Activated CD4-positive, alpha-beta T cell treated with anti-CD3 and anti-CD28 coated beads, Interleukin-10, Interleukin-2, amounts not matched to agents 100 ng/mL and 50 ng/mL, durations not matched to agents 16 hours and 8 hours (primary cell): Measurements from ENCODE around the gene TPP2.

Experiments used
- DNase-seq: peaks from one replicate; pipeline ENCODE4 v3.0.0-alpha.2; 2020

The TPP2 gene

DNA sequence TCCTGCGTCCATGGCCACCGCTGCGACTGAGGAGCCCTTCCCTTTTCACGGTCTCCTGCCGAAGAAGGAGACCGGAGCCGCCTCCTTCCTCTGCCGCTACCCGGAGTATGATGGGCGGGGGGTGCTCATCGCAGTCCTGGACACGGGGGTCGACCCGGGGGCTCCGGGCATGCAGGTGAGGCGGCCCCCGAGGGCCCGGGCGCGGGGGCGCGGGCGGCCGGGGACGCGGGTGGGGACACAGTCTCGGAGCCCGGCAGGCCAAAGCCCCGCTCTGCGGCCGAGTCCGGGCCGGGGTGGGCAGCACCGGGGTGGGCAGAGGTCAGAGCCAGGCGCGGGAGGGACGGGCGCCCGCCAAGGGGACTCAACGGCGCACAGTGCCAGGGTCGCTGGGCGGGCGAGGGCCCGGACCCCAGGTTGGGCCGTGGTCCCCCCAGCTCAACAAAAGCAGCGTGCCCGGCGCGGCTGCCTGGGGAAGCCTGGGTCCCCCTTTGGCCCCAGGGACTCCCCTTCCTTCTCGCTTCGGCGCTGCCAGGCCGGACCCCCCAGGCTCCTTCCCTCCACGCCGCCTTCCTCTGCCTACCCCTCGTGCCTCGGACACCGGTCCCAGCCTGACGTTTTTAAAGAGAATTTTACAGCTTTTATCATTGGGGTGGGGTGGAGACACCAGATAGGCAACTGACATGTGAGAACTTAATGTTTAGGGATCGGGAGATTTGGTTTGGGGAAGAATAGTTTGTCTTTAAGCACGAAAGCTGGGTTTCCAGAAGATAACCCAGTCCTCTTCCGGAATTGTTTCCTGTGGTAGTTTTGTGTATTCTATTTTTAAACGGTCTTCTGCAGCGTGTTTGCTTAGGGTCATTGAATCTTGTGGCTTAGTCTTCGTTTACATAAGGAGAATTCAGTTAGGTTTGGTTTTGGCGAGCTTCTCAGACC is 509 bp downstream of the TPP2 start:
- peak; percentile 30 for DNase-seq

DNA sequence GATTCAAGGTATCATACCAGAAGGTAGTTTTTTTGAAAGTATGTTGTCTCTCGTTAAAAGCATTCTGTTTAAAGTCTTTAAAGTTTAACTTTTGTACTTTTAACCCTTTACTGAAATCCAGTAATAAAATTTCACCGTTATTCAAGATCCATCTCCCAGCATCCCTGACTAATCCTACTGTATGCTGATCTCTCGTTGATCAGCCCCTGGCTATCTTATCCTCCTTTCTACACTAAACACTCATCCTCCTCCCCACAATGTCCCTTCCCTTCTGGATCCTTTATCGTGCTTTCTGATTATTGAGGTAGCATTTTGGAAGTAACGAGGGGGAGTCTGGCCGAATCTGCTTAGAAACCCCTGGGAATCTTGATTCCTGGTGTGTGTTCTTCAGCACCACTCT is 1.3 kb downstream of the TPP2 start:
- no peak for DNase-seq

DNA sequence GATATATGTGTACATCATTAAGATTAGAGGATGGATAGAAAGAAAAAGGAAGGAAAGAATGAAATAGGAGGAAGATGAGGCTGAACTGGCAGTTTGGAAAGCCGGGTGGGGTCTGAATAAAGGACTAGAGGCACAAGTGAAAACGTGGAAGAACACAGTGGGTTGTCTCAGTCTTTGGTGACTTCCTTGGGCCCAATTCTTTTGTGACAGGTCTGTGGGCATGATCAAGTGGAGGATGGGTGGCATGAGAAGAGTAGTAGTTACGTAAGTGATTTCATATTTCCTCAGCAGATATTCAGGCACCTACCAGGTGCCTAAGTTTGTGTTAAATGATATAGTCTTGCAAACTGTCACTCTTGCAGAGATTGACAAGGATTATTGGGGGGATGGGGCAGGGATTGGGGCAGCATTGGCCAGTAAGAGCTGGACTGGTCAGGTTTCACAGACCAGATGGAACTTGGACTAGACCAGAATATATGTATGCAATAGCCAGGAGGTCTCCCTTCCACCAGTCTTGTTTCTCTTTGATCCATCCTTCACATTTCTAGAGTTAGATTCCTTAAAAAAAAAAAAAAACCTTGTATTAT is 2.7 kb downstream of the TPP2 start:
- peak; percentile 39 for DNase-seq

DNA sequence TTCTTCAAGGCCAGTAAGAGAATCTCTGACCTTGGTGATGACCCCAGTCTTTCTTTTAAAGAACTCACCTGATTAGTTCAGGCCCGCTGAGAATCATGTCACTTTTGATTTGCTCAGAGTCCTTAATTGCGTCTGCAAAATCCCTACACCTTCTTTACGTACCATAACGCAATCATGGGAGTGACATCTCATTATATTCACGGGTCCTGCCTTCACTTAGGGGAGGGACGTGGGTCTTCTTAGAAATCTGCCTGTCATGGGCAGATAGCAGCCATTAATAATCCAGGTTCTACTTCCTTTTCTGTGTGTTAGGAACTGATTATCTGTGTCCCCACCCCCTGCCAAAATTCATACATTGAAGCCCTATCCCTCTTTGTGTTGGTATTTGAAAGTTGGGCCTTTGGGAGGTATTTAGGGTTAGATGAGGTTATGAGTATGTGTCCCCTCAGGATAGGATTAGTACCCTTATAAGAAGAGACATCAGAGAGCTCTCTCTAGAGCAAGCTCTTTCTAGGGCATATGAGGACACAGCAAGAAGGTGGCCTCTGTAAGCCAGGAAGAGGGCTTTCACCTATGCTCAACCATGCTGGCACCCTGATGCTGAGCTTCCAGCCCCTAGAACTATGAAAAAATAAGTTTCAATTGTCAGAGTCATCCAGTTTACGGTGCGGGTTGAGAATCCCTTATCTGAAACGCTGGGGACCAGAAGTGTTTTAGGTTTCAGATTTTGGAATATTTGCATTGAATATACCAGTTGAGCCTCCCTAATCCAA is 9.9 kb downstream of the TPP2 start:
- DNase-seq, result no peak

DNA sequence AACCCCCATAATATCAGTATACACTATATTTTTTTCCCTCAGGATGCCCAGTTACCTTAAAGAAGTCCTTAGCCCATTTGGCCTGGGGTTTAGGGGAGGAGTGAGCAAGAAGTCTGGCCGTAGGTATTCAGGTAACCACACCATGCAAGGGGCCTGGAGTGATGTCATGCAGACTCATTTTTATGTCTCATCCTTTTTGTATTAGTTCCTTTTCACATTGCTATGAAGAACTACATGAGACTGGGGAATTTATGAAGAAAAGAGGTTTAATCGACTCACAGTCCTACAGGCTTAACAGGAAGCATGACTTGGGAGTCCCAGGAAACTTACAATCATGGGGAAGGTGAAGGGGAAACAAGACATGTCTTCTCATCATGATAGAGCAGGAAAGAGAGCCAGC is 12.2 kb downstream of the TPP2 start:
- no peak for DNase-seq

DNA sequence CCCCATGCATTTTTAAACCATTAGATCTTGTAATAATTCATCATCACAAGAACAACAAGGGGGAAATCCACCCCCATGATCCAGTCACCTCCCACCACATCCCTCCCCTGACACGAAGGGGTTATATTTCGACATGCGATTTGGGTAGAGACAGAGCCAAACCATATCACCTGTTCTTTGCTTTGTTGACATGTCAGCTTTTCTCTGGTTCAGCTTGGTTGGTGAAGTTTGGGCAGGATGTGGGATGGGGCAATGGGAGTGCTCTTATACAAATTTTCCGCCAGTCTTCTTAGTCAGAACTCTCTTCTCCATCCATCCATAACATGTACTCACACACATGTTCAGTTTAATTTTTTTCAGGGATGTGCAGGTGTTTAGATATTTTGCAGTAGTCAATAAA is 12.9 kb downstream of the TPP2 start:
- peak; percentile 21 for DNase-seq

DNA sequence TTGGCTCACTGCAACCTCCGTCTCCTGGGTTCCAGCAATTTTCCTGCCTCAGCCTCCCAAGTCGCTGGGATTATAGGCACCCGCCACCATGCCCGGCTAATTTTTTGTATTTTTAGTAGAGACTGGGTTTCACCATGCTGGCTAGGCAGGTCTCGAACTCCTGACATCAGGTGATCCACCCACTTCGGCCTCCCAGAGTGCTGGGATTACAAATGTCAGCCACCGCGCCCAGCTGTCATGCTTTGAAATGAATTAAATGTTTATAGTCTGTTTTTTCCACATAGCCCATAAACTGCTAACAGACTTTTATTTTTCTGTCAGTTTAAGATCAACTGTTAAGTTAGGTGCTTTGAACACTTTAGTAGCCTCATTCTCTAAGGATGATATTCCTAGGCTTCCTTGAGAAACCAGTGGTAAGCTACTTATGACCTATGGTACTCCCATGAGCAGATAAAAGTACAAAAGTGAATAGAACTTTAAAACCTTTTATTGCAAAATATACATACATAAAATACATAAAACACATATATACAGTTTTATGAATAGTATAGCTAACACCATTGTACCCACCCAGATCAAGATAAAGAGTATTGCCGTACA is 13.6 kb downstream of the TPP2 start:
- DNase-seq, result no peak

DNA sequence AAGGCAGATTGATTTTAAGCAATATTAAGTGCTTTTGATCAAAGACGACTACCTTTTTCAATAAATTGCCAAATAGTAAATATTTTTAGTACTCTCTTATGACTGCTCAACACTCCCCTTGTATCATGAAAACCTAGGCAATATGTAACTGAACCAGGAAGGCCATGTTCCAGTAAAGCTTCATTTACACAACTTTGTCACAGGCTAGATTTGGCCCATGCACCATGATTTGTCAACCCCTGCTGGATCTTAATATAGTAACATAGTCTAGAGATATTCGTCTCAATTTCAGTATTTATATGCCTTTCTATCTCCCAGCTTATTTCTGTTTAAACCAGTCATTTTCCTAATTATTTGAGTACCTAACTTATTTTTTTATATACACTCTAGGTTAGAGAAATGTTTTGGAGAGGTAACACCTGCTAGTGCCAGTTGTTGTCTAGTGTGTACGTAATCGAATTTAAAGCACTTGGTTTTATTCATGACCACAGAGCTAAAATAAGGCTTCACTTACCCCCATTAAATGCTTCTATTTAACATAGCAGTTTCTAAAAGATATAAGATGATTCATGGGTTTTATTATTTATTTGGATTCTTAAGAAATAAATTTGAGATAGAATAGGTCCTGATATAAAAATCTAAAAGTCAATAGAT is 21.0 kb downstream of the TPP2 start:
- DNase-seq, result no peak

DNA sequence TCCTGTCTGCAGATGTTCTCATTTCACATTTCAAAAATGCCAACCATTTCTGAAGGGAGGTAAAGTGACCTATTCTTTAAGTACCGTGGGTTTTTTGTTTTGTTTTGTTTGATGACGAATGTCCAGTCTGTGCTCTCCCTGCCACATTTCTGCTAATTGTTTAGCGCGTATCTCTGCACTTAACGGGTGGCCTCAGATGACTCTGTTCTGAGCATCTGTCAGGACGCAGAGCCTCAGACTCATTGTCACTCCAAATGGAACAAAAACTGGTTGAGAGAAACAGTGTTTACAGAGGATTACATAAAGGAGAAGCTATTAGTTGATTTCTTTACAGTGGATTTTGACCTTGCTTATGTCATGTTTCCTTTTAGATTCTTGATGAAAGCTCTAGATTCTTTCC is 23.7 kb downstream of the TPP2 start:
- no peak for DNase-seq

DNA sequence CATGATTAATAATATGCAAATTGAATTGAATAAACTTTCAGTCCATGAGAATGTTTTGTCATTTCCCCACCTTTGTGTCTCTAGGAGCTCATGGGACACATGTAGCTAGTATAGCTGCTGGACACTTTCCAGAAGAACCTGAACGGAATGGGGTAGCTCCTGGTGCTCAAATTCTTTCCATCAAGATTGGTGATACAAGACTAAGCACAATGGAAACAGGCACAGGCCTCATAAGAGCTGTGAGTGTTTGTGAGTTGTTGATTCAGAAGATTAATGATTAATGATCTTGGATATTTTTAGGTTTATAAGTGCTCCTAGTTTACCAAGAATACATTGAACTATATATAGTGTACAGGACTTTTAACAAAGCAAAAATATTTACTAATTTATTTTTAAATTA is 30.1 kb downstream of the TPP2 start:
- DNase-seq, result no peak

DNA sequence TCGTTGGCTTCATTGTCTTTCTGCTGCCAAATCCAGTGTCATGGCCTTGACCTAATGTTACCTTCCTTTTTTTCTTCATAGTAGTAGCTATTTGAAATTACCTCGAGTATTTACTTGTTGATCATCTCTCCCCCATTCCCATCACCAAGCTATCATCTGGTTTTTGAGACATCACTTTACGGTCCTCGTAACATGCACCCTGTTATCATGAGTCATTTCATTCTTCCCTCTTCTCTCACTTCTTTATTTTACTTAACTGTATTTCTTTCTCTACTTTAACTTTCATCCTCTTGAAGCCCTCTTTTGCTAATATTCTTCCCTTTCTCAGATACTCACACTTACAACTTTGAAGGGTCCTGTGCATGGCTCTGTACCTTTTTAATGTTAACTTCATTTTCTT is 31.8 kb downstream of the TPP2 start:
- no peak for DNase-seq

DNA sequence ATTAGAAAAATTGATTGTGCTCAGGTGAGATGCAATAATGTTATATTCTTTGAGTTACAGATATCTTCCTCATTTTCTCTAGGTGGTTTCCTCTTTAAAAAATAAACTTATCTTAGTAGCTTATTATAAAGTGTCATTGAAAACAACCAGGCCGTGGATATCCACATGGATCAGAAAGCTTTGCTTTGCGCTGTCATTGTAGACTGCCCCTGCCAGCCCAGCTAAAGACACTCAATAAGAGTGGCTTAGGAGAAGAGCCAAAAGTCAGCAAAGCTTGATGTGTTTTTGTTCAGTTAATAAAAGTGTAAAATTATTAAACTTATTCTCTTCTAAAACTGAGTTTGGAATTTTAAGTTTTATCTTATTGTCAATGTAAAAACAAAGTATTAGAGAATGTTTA is 34.4 kb downstream of the TPP2 start:
- DNase-seq, result no peak

DNA sequence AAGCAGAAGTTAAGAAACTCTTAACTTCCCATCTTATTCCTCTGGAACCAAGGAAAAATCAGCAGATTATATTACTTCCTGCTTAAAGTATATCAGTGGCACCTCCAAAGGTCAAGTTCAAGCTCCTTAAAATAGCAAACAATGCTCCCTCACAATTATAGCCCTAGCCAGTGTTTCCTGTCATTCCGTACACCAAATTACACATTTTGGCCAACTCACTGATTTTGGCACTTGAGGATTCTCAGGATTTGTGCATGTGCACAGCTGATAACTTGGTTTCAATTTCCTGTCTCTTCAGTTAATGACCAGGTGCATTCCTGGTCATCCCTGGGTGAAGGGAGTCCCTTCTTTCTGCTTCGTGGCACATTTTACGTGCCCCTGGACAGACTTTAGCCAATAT is 42.0 kb downstream of the TPP2 start:
- no peak for DNase-seq

DNA sequence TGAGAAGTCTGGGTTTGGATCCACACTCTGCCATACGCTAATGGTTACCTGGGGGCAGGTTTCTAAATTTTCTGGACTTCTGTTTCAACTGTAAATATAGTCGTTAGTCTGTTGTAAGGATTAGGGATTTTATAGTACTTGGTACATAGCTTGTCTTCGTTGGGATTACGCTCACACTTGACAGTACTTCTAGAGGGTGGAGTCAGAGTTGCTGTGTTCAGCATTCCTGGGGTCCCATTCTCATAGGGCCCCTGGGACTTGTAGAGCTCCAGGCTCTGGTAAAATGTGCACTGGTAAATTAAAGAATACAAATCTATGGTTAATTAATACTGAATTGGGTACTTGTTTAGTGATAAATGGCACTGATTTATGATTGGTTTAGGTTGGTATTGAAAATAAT is 45.2 kb downstream of the TPP2 start:
- no peak for DNase-seq

DNA sequence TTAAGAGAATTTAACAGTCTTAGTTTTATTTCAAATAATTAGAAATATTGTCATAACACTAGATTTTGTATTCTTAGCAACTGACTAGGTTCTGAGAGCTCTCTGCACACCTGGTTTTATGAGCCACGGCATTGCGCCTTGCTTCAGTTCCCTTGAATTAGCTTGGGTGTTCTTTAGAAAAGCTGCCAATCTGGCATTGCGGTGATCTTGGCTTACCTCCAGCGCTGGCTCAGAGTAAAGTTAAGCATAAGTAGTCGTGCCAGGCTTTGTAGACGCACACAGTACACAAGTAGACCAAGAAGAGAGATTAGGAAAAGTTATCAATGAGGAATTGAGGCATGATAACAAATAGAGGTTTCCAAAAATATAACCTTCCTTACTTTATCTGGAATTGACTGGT is 45.7 kb downstream of the TPP2 start:
- DNase-seq, result no peak

DNA sequence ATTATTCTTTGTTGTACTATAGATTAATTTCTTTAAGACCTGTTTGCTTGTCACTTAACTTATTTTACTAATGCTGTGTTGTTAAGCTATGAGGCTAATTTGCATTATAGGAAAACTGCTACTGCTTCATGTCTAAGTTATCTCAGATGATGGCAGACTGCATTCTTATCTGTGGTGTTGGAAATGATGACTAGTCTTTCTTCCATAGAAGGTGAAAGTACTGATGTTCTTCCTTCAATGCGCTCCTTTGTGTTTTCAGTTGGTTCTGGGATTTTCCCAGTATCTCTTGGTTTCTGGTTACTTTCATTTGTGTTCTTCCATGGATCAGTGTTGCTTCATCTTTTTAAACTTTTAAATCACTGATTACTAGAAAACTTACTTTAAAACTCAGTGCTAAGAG is 46.9 kb downstream of the TPP2 start:
- no peak for DNase-seq

DNA sequence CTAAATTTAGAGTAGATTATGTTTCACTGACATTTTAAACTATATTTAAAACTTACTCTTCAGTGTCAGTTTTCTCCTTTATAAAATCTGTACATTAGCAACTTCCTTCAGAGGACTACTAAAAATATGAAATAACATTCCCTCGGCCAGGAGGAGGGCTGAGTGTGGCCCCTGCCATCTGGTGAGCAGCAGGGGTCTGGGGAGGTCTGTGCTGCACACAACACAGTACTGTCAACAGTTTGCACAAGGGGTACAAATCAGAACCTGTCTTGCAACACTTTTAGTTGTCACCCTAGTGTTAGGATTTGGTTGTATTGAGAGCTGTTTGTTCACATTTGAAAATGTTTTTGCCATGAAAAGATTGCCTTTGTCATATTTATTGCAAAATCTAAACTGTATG is 48.9 kb downstream of the TPP2 start:
- DNase-seq, result no peak

DNA sequence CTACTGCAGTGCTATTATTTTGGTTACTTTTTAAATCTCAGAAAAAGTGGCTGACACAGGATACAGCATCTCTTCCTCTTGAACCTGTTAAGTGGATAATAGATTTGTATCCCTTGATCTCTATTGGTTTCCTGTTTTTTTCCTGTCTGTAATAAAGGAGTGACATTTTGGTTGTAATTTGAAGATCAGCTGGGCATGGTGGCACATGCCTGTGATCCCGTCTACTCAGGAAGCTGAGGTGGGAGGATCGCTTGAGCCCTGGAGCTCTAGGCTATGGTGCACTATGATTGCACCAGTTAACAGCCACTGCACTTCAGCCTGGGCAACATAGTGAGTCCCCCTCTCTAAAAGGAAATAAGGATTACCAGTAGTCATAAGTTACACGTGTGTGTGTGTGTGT is 51.3 kb downstream of the TPP2 start:
- DNase-seq, result no peak

DNA sequence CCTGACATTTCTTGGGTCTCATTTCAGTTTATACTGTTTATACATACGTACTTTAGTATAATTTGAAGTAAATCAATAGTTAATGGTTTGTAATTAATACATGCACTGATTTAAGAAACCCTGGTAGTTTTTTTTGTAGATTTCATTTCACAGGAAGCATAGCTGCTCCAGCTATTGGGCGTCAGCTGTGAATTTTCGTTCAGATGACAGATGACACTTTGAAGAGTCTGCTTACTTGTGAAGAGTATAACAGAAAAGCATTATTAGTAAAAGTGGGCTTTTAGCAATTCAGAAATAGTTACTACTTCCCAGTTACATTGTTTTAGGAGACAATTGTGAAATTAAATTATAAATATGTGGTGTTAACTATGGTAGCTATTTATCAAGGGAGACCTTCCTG is 53.7 kb downstream of the TPP2 start:
- no peak for DNase-seq

DNA sequence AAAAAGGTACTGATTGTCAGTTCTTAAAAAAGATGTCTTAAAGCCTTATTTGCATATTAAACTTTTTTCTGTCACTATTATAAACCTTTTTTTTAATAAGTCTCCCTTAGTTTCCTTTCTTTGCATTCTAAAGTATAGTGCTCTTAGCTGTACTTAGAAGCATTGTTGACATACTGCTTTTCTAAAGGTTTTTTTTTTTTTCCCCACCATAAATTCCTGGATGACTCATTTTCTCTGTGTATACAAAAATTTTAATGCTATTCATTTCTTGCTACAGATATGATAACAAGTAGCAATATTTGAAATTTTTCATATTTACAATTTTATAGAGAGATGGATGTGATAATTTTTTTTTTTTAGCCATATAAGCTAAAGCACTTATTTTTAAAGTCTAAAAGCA is 54.6 kb downstream of the TPP2 start:
- no peak for DNase-seq

DNA sequence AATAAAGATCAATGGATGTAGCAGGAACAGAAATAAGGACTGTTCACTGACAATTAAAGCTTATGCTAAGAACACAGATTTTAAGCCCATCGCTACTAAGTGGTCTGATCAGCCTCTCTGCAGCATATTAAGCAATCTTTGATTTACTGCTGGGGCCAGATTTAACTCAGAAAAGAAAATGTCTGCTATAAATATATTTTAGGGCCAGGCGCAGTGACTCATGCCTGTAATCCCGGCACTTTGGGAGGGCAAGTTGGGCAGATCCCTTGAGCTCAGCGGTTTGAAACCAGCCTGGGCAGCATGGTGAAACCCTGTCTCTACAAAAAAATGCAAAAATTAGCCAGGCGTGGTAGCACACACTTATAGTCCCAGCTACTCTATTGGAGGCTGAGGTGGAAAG is 55.1 kb downstream of the TPP2 start:
- no peak for DNase-seq

DNA sequence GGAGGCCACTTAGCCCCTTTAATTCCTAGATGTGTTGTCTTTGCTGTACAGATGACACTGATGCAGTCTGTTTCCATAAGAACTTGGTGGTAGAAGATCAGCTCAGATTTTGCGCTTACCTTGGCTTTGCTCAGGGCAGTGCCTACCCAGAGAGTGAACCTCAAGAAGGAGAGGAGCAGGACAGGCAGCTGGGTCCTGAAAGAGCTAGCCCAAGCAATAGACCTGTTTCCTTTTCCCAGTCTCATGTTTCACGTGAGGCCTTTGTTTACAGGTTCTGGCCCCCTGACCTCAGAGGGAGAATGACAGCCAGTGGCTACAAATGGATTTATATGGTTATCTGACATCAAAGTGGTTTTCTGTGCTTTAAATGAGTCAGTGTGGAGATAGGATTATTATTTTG is 58.0 kb downstream of the TPP2 start:
- DNase-seq, result no peak

DNA sequence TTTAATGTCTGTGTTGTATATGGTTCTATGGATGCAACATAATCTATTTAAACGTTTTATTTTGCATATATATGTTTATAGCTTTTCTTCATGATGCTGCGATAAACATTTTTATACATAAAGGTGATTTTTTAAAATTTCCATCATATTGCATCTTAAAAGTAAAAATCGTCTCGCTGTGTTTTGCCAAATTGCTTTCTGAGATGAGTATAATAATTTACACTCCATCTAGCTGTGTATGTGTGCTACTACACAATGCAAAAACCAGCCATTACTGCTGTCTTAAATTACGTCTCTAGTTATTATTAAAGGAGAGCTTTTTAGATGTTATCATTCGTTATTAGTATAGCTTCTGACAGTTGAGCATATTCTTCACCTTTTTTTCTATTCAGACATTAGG is 60.8 kb downstream of the TPP2 start:
- DNase-seq, result no peak
